Measurements from ENCODE around the gene KIRREL3.

KIRREL3 gene

GRCh38 chr11:126755526-126755925, 245.0 kb downstream of the KIRREL3 start:
- Histone ChIP-seq H3K4ac (ENCODE audit: low read length) (no peak overlapping the region), H3K9me3 (replicated peaks in 1 of 2; ENCODE audit: control insufficient read depth in 2 of 2, insufficient read depth in 1 of 2, low read depth in 1 of 2, low read length in 2 of 2) (no peaks in the 10 kb centered on the region), H3K4me3 (ENCODE audit: low read length in 2 of 2) (no peak overlapping the region), H3K23ac (ENCODE audit: low read depth, low read length, poor library complexity) (no peak overlapping the region), H3K4me2 (ENCODE audit: insufficient read depth, low read length, poor library complexity, severe bottlenecking) (no peak overlapping the region), H3K36me3 (replicated peaks in 1 of 2; ENCODE audit: control insufficient read depth in 2 of 2, insufficient read depth in 2 of 2, low read length in 2 of 2) (no peaks in the 10 kb centered on the region), H2BK120ac (ENCODE audit: low read depth, low read length) (no peak overlapping the region), H3K27ac (replicated peaks; ENCODE audit: low read length) (no peak overlapping the region), H2BK12ac (ENCODE audit: low read length) (no peak overlapping the region), H4K91ac (ENCODE audit: low read depth, low read length, poor library complexity) (no peak overlapping the region), H2BK5ac (ENCODE audit: low read length) (no peak overlapping the region), H2BK15ac (ENCODE audit: low read length) (no peak overlapping the region), H3K27me3 (ENCODE audit: control insufficient read depth in 3 of 3, insufficient read depth in 3 of 3, low read depth in 1 of 3, low read length in 3 of 3) (no peaks in the 10 kb centered on the region), H4K8ac (ENCODE audit: low read depth, low read length) (no peak overlapping the region), H2AK5ac (ENCODE audit: low read depth, low read length) (no peak overlapping the region), H3K18ac (ENCODE audit: low read length) (no peak overlapping the region), H2AFZ (ENCODE audit: low read length) (no peak overlapping the region), H3K4me1 (ENCODE audit: control insufficient read depth in 2 of 2, insufficient read depth in 1 of 2, low read depth in 1 of 2, low read length in 2 of 2) (peaks cover 0 to 2% of the 10 kb centered on the region in 2 donors), H3K9ac (ENCODE audit: low read depth, low read length, poor library complexity) (no peak overlapping the region), H3K14ac (ENCODE audit: low read length) (no peak overlapping the region), H3K79me1 (ENCODE audit: low read depth, low read length) (no peaks in the 10 kb centered on the region)
- no CpG with 5 or more reads among the region's 4 CpGs for WGBS, 2 donors (ENCODE audit: extremely low coverage in 2 of 2, insufficient read length in 2 of 2, insufficient replicate concordance in 1 of 2)
- no peak for DNase-seq (ENCODE audit: low spot score)

- no peak for DNase-seq (ENCODE audit: low spot score)
- no peak overlapping the region for H3K18ac ChIP-seq (ENCODE audit: low read length)
- H3K4ac ChIP-seq (ENCODE audit: low read length), result no peak overlapping the region
- H3K79me1 ChIP-seq (ENCODE audit: low read depth, low read length), result no peaks in the 10 kb centered on the region
- H3K14ac ChIP-seq (ENCODE audit: low read length), result no peak overlapping the region
- H2BK15ac ChIP-seq (ENCODE audit: low read length), result no peak overlapping the region
- no peak overlapping the region for H4K8ac ChIP-seq (ENCODE audit: low read depth, low read length)
- H3K4me1 ChIP-seq (ENCODE audit: control insufficient read depth in 2 of 2, insufficient read depth in 1 of 2, low read depth in 1 of 2, low read length in 2 of 2), result peaks cover 0 to 2% of the 10 kb centered on the region in 2 donors
- no peak overlapping the region for H4K91ac ChIP-seq (ENCODE audit: low read depth, low read length, poor library complexity)
- no peak overlapping the region for H3K9ac ChIP-seq (ENCODE audit: low read depth, low read length, poor library complexity)
- no peak overlapping the region for H2AK5ac ChIP-seq (ENCODE audit: low read depth, low read length)
- H3K36me3 ChIP-seq (replicated peaks in 1 of 2; ENCODE audit: control insufficient read depth in 2 of 2, insufficient read depth in 2 of 2, low read length in 2 of 2), result no peaks in the 10 kb centered on the region
- no peak overlapping the region for H3K4me3 ChIP-seq (ENCODE audit: low read length in 2 of 2)
- no peak overlapping the region for H2BK120ac ChIP-seq (ENCODE audit: low read depth, low read length)
- no peak overlapping the region for H3K23ac ChIP-seq (ENCODE audit: low read depth, low read length, poor library complexity)
- H3K9me3 ChIP-seq (replicated peaks in 1 of 2; ENCODE audit: control insufficient read depth in 2 of 2, insufficient read depth in 1 of 2, low read depth in 1 of 2, low read length in 2 of 2), result no peaks in the 10 kb centered on the region
- no CpG with 5 or more reads among the region's 7 CpGs for WGBS, 2 donors (ENCODE audit: extremely low coverage in 2 of 2, insufficient read length in 2 of 2, insufficient replicate concordance in 1 of 2)
- no peak overlapping the region for H3K4me2 ChIP-seq (ENCODE audit: insufficient read depth, low read length, poor library complexity, severe bottlenecking)
- H3K27ac ChIP-seq (replicated peaks; ENCODE audit: low read length), result no peak overlapping the region
- no peak overlapping the region for H2BK12ac ChIP-seq (ENCODE audit: low read length)
- no peak overlapping the region for H2AFZ ChIP-seq (ENCODE audit: low read length)
- no peaks in the 10 kb centered on the region for H3K27me3 ChIP-seq (ENCODE audit: control insufficient read depth in 3 of 3, insufficient read depth in 3 of 3, low read depth in 1 of 3, low read length in 3 of 3)
- H2BK5ac ChIP-seq (ENCODE audit: low read length), result no peak overlapping the region
Measured at GRCh38 chr11:126754591-126755426, 245.8 kb downstream of the KIRREL3 start.

- WGBS, 2 donors (ENCODE audit: extremely low coverage in 2 of 2, insufficient read length in 2 of 2, insufficient replicate concordance in 1 of 2), result no CpG with 5 or more reads among the region's 1 CpG
- H2AK5ac ChIP-seq (ENCODE audit: low read depth, low read length), result no peak overlapping the region
- no peak overlapping the region for H2BK15ac ChIP-seq (ENCODE audit: low read length)
- peaks cover 0 to 2% of the 10 kb centered on the region in 2 donors for H3K4me1 ChIP-seq (ENCODE audit: control insufficient read depth in 2 of 2, insufficient read depth in 1 of 2, low read depth in 1 of 2, low read length in 2 of 2)
- H4K91ac ChIP-seq (ENCODE audit: low read depth, low read length, poor library complexity), result no peak overlapping the region
- no peak overlapping the region for H2BK12ac ChIP-seq (ENCODE audit: low read length)
- H2AFZ ChIP-seq (ENCODE audit: low read length), result no peak overlapping the region
- H2BK5ac ChIP-seq (ENCODE audit: low read length), result no peak overlapping the region
- H3K36me3 ChIP-seq (replicated peaks in 1 of 2; ENCODE audit: control insufficient read depth in 2 of 2, insufficient read depth in 2 of 2, low read length in 2 of 2), result no peaks in the 10 kb centered on the region
- no peak overlapping the region for H2BK120ac ChIP-seq (ENCODE audit: low read depth, low read length)
- H3K23ac ChIP-seq (ENCODE audit: low read depth, low read length, poor library complexity), result no peak overlapping the region
- H3K27me3 ChIP-seq (ENCODE audit: control insufficient read depth in 3 of 3, insufficient read depth in 3 of 3, low read depth in 1 of 3, low read length in 3 of 3), result no peaks in the 10 kb centered on the region
- no peak overlapping the region for H4K8ac ChIP-seq (ENCODE audit: low read depth, low read length)
- no peak for DNase-seq (ENCODE audit: low spot score)
- H3K14ac ChIP-seq (ENCODE audit: low read length), result no peak overlapping the region
- no peak overlapping the region for H3K4me2 ChIP-seq (ENCODE audit: insufficient read depth, low read length, poor library complexity, severe bottlenecking)
- no peaks in the 10 kb centered on the region for H3K79me1 ChIP-seq (ENCODE audit: low read depth, low read length)
- no peak overlapping the region for H3K4me3 ChIP-seq (ENCODE audit: low read length in 2 of 2)
- no peak overlapping the region for H3K27ac ChIP-seq (replicated peaks; ENCODE audit: low read length)
- no peak overlapping the region for H3K9ac ChIP-seq (ENCODE audit: low read depth, low read length, poor library complexity)
- no peak overlapping the region for H3K18ac ChIP-seq (ENCODE audit: low read length)
- no peaks in the 10 kb centered on the region for H3K9me3 ChIP-seq (replicated peaks in 1 of 2; ENCODE audit: control insufficient read depth in 2 of 2, insufficient read depth in 1 of 2, low read depth in 1 of 2, low read length in 2 of 2)
- no peak overlapping the region for H3K4ac ChIP-seq (ENCODE audit: low read length)
Measured at GRCh38 chr11:126753990-126754389, 246.6 kb downstream of the KIRREL3 start.

GRCh38 chr11:126751242-126751641, 249.3 kb downstream of the KIRREL3 start:
- no peak overlapping the region for H3K4ac ChIP-seq (ENCODE audit: low read length)
- H3K27me3 ChIP-seq (ENCODE audit: control insufficient read depth in 3 of 3, insufficient read depth in 3 of 3, low read depth in 1 of 3, low read length in 3 of 3), result no peaks in the 10 kb centered on the region
- WGBS, 2 donors (ENCODE audit: extremely low coverage in 2 of 2, insufficient read length in 2 of 2, insufficient replicate concordance in 1 of 2), result no CpG with 5 or more reads among the region's 4 CpGs
- H3K36me3 ChIP-seq (replicated peaks in 1 of 2; ENCODE audit: control insufficient read depth in 2 of 2, insufficient read depth in 2 of 2, low read length in 2 of 2), result no peaks in the 10 kb centered on the region
- no peak overlapping the region for H3K4me2 ChIP-seq (ENCODE audit: insufficient read depth, low read length, poor library complexity, severe bottlenecking)
- no peak overlapping the region for H2BK5ac ChIP-seq (ENCODE audit: low read length)
- H4K8ac ChIP-seq (ENCODE audit: low read depth, low read length), result no peak overlapping the region
- no peak for DNase-seq (ENCODE audit: low spot score)
- no peak overlapping the region for H3K18ac ChIP-seq (ENCODE audit: low read length)
- no peak overlapping the region for H3K4me3 ChIP-seq (ENCODE audit: low read length in 2 of 2)
- no peak overlapping the region for H2BK120ac ChIP-seq (ENCODE audit: low read depth, low read length)
- no peak overlapping the region for H4K91ac ChIP-seq (ENCODE audit: low read depth, low read length, poor library complexity)
- no peak overlapping the region for H3K27ac ChIP-seq (replicated peaks; ENCODE audit: low read length)
- H3K23ac ChIP-seq (ENCODE audit: low read depth, low read length, poor library complexity), result no peak overlapping the region
- H2AFZ ChIP-seq (ENCODE audit: low read length), result no peak overlapping the region
- H2BK15ac ChIP-seq (ENCODE audit: low read length), result no peak overlapping the region
- no peak overlapping the region for H2BK12ac ChIP-seq (ENCODE audit: low read length)
- H3K14ac ChIP-seq (ENCODE audit: low read length), result no peak overlapping the region
- no peak overlapping the region for H2AK5ac ChIP-seq (ENCODE audit: low read depth, low read length)
- no peaks in the 10 kb centered on the region for H3K9me3 ChIP-seq (replicated peaks in 1 of 2; ENCODE audit: control insufficient read depth in 2 of 2, insufficient read depth in 1 of 2, low read depth in 1 of 2, low read length in 2 of 2)
- H3K4me1 ChIP-seq (ENCODE audit: control insufficient read depth in 2 of 2, insufficient read depth in 1 of 2, low read depth in 1 of 2, low read length in 2 of 2), result peaks cover 0 to 2% of the 10 kb centered on the region in 2 donors
- no peaks in the 10 kb centered on the region for H3K79me1 ChIP-seq (ENCODE audit: low read depth, low read length)
- H3K9ac ChIP-seq (ENCODE audit: low read depth, low read length, poor library complexity), result no peak overlapping the region

Measured in neuronal stem cell (in vitro differentiated cells).